NCI-H2196 treated with DMSO at 0.1 percent for 48 hours (cell line): Measurements from ENCODE around the gene PTX4.
"Not testable (repeated sequence)": the region's sequence is repeated elsewhere in the genome, so short reads cannot be mapped to it uniquely, and the experiment has no call there.

Source experiments
- DNase-seq: peaks from one replicate; lab custom pipeline; 2025; ENCODE audit not compliant: unreplicated experiment; lab: John Stamatoyannopoulos, UW

Gene PTX4

DNA sequence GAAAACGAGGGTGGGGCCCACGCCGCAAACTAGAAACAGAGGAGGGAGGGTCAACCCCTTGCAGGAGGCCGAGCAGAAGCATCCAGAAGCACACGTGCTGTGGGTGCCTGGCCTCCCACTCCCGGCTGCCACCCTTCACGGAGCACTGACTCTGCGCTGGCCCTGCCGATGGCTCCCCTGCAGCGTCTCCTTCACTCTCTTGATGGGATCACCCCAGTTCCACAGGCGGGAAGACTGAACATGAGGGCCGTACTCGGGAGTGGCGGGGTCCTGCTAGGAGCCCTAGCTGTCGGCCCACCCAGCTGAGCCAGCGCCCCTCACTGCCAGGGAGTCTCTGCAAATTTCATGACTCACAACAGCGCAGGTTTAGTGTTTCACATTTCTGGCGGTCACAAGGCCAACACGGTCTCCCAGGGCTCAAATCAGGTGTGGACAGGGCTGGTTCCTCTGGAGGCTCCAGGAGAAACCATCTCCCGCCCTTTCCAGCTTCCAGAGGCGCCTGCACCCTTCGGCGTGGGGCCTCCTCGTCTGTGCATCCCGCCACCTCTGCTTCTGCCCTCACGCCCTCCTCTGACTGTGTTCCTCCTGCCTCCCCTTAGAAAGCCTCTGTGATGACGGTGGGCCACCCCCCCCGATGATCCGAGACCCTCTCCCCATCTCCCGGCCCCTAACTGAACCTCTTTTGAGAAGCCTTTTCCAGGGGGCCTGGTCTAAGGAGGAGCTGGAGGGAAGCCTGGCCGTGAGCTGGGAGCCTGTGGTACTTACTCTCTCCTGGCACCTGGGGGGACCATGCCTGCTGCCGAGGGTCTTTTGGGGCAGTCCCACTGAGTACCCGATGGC is 2.0 kb downstream of the PTX4 start:
- no peak for DNase-seq

GRCh38 chr16:1485847-1486496 is 2.8 kb downstream of the PTX4 start:
- no peak for DNase-seq

GRCh38 chr16:1481906-1482835 is 6.6 kb downstream of the PTX4 start:
- DNase-seq: no peak

- not testable (repeated sequence) for DNase-seq
These were observed 9.8 kb downstream of the PTX4 start for GRCh38 chr16:1478937-1479336.

DNA sequence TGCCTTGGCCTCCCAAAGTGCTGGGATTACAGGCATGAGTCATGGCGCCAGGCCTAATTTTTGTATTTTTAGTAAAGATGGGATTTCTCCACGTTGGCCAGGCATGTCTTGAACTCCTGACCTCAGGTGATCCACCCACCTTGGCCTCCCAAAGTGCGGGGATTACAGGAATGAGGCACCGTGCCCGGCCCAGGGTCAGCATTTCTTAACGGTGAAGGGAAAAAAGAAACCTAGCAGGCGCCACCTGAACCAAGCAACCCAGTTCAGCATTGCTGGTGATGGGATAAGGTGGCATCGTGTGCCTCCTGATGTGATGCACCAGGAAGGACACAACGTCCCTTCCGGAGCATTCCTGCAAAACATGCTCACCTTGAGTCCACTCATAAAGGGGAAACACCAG is 11.7 kb downstream of the PTX4 start:
- no peak for DNase-seq

- DNase-seq: no peak
These were observed 13.1 kb downstream of the PTX4 start for GRCh38 chr16:1475552-1476114.

GRCh38 chr16:1474796-1475551 is 13.8 kb downstream of the PTX4 start, which contains the start of gene CLCN7:
Gene CLCN7 (minus strand): TSS chr16:1475028. CDS start chr16:1474974, 54 bp downstream.
- DNase-seq: peak; percentile 83

- DNase-seq: no peak
These were observed 14.5 kb downstream of the PTX4 start for GRCh38 chr16:1474082-1474795.

DNA sequence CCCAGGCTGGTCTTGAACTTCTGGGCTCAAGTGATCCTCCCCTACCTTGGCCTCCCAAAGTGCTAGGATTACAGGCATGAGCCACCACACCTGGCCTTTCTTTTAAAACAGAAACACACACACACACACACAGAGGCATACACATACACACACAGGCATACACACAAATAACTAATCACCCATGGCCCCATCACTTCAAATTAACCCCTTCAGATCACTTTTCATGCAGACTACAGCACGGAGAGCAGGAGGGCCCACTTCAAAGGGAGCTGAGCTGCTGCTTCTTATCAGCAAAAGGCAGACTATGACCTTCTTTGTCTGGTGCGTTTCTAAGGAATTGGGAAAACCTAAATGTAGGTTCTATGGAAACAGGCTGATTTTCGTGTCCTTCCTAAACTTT is 15.8 kb downstream of the PTX4 start:
- DNase-seq: no peak

- DNase-seq: no peak
These were observed 17.1 kb downstream of the PTX4 start for GRCh38 chr16:1471569-1472194.

DNA sequence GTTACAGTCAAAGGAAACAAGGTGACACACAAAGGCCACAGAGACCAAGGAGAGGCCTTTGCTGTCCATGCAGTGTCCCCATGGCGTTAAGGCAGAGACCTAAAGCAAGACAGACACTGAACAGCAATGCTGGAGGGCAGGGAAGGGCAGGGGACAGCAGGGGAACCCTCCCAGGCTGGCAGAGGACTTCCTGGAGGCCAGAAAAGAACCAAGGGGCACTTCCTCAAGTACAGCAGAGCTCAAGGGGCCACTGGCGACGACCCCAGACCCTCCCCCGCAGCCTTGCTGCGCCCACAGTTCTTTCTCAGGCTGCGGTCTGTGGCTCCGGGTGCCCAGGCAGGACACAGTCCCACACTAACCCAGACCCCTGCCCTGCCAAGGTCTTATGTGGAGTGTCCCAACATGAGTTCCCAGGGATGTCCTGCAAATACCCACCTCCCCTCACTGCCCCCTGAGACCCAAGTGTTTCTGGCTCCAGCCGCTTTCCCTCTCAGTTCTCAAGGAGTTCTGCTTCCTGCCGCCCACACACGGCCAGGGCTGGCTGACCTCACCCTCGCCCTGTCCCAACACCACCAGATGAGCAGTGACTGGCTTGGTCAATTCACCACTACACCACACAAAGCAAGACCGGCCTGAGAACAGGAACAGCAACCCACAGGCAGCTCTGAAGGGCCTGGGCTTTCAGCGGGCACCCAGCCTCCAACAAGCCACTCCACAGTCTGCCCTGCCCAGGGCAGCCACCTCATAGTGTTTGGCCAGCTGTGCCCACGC is 18.1 kb downstream of the PTX4 start:
- DNase-seq: no peak

GRCh38 chr16:1469693-1470201 is 19.0 kb downstream of the PTX4 start:
- no peak for DNase-seq

- DNase-seq: not testable (repeated sequence)
These were observed 19.6 kb downstream of the PTX4 start for GRCh38 chr16:1469141-1469540.

GRCh38 chr16:1468426-1468810 is 20.3 kb downstream of the PTX4 start:
- DNase-seq: no peak

DNA sequence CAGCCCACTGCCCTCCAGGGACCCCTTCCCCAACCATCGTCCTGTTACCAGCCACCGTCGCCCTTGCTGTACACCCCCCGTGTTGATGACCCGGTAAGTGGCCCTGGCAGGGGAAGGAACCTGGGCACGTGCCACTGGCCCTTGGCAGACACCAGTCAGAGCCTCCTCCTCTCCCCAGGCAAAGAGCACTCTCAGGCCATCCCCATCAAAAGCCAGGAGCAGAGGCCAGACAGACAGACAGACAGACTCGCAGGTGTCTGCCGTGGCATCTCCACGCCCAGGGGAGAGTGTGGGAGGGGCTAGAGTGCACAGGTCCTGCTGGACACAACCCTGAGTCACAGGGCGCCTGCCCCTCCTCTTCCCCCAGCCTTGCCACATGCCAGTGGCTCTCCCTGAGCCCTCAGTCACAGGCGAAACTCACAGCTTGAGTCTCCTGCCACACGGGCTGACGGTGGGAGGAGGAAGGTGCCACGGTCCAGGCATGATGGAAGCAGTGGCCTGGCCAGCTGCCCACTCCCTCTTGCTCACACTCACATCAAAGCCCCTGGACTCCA is 21.7 kb downstream of the PTX4 start:
- DNase-seq: no peak

DNA sequence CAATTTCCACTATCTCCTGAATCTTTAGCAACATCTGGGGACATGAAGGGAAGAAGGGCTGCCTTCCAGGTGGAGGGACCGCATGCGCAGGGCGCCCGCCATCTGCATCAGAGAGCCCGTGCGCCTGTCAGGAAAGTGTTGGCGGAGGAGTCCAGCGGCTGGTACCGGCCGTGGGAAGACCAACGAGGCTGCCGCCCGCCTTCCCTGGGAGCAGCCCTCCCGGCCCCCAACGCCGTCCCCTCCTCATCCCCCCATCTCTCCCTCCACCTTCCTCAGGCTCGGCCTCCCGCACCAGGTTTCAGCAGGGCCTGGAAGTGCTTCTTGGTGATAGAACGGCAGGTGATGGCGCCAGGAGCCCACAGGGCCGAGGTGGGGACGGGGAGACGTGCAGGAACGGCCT is 22.7 kb downstream of the PTX4 start:
- no peak for DNase-seq

DNA sequence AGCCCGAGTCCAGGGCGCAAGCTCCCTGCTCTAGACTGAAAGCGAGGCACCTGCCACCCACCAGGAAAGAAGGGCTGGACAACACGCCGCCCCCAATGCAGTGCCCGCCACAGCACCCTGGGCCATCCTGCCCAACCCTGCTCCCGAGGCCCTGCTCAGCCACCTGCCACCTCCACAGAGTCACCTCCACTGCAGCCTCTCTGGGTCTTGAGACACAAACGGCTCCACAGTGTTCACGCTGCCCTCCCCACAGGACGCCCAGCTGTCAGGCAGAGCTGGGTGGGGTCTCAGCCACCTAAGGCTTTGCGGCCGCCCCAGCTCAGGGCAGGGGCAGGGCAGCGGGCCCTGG is 23.2 kb downstream of the PTX4 start:
- no peak for DNase-seq
